Measurements from ENCODE around the gene VRK2. TPM values are rescaled to one million over a fixed set of nuclear protein-coding genes. Genes with fewer than 3 reads are reported as not detected.

The VRK2 gene
- total RNA-seq, 1 experiment from 2014 or later: 27.6 TPM

- ChIA-PET POLR2A (ENCODE audit: unreplicated experiment) (interaction anchor here (0.5 kb wide), 1 partner anchor 293 kb away, joined by 3 read pairs; no protein-coding TSS in a partner anchor), CTCF (no interaction called here)
- no peak overlapping the region for H2AFZ ChIP-seq (ENCODE audit: low read length)
- no peaks in the 10 kb centered on the region for H4K20me1 ChIP-seq (ENCODE audit: low read length)
- H3K79me2 ChIP-seq (ENCODE audit: low read length): peaks cover 21% of the 10 kb centered on the region
- H3K9me3 ChIP-seq (ENCODE audit: low read length): no peaks in the 10 kb centered on the region
- intact Hi-C loops (cut with micrococcal nuclease): no loop called here
- no peak overlapping the region for H3K27ac ChIP-seq (ENCODE audit: low read length)
- H3K36me3 ChIP-seq (ENCODE audit: low read depth, low read length): 0 out of 2 replicates have a peak, but pooled peaks cover 3% of the 10 kb centered on the region
- ATAC-seq (no peak), DNase-seq (no peak)
- no TSS peak for BruUV-seq (replicated peaks)
- no peaks in the 10 kb centered on the region for H3F3A ChIP-seq (ENCODE audit: low read length, unreplicated experiment)
- no peaks in the 10 kb centered on the region for H3K27me3 ChIP-seq (ENCODE audit: low read length)
- H3K9me2 ChIP-seq (replicated peaks; ENCODE audit: low read length): no peaks in the 10 kb centered on the region
- no peak overlapping the region for H3K9ac ChIP-seq (ENCODE audit: low read length)
- H3K4me3 ChIP-seq (ENCODE audit: low read length): no peak overlapping the region
- TF ChIP-seq EZH2phosphoT487 (IDR thresholded peaks at IDR 0.05; ENCODE audit: borderline replicate concordance, low read length) (no peak), EZH2 (IDR thresholded peaks at IDR 0.05; ENCODE audit: low read length, unreplicated experiment) (no peak), CTCF (conservative IDR thresholded peaks at IDR 0.05; ENCODE audit: low read depth, low read length) (no peak)
- peaks cover 6% of the 10 kb centered on the region; the same call in 1 of the 2 replicates for H3K4me1 ChIP-seq (ENCODE audit: insufficient read depth, low read length)
- no peak overlapping the region for H3K4me2 ChIP-seq (ENCODE audit: low read length)
These were observed 75.4 kb downstream of the VRK2 start for GRCh38 chr2:58122040-58122439.

DNA sequence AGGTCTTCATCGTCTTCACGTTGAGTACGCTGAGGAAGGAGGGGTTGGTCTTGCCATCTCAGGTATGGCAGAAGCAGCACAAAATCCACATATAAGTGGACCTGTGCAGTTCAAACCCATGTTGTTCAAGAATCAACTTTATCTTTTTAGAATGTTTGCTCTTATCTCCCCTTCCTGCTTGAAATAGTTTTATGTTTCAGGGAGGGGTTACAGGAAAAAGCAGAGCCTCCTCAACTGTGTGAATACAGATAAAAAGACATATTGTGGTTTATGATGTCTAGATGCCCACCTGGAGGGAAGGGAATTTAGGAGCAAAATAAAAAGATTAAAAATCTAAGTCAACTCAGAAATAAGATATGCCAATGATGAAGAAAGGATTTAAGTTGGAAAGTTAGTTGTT is 75.9 kb downstream of the VRK2 start:
- no peak overlapping the region for H3K9ac ChIP-seq (ENCODE audit: low read length)
- H3K36me3 ChIP-seq (ENCODE audit: low read depth, low read length): 0 out of 2 replicates have a peak, but pooled peaks cover 3% of the 10 kb centered on the region
- H3K27ac ChIP-seq (ENCODE audit: low read length): no peak overlapping the region
- no peaks in the 10 kb centered on the region for H4K20me1 ChIP-seq (ENCODE audit: low read length)
- no peaks in the 10 kb centered on the region for H3K27me3 ChIP-seq (ENCODE audit: low read length)
- DNase-seq: no peak
- BruUV-seq (replicated peaks): no TSS peak
- no peaks in the 10 kb centered on the region for H3K9me2 ChIP-seq (replicated peaks; ENCODE audit: low read length)
- H3F3A ChIP-seq (ENCODE audit: low read length, unreplicated experiment): no peaks in the 10 kb centered on the region
- H3K4me2 ChIP-seq (ENCODE audit: low read length): no peak overlapping the region
- intact Hi-C loops (cut with micrococcal nuclease): no loop called here
- ChIA-PET POLR2A (ENCODE audit: unreplicated experiment) (no interaction called here), CTCF (no interaction called here)
- H3K4me1 ChIP-seq (ENCODE audit: insufficient read depth, low read length): peaks cover 6% of the 10 kb centered on the region; the same call in 1 of the 2 replicates
- no peak overlapping the region for H3K4me3 ChIP-seq (ENCODE audit: low read length)
- H2AFZ ChIP-seq (ENCODE audit: low read length): no peak overlapping the region
- no peak for TF ChIP-seq CTCF (conservative IDR thresholded peaks at IDR 0.05; ENCODE audit: low read depth, low read length)
- no peak for TF ChIP-seq EZH2phosphoT487 (IDR thresholded peaks at IDR 0.05; ENCODE audit: borderline replicate concordance, low read length)
- no peak for TF ChIP-seq EZH2 (IDR thresholded peaks at IDR 0.05; ENCODE audit: low read length, unreplicated experiment)
- no peak for ATAC-seq
- peaks cover 17% of the 10 kb centered on the region for H3K79me2 ChIP-seq (ENCODE audit: low read length)
- no peaks in the 10 kb centered on the region for H3K9me3 ChIP-seq (ENCODE audit: low read length)

DNA sequence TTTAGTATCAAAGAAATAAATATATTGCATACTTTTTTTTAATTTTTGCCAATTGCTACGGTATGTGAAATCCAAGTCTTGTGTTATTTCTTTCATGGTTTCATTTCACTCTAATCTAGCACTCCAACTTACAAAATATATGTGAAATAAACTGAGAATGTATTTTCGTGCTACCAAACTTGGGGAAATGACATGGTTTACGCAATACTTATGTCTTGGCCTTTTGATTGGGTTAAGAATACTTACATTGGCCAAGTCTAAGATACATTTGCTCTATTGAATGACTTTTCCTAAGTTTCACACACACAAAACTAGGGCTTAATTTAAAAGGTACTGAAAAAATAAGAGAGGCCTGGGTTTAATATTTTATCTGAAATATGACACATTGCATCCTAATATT is 80.5 kb downstream of the VRK2 start:
- Histone ChIP-seq H3K9me2 (replicated peaks; ENCODE audit: low read length) (no peaks in the 10 kb centered on the region), H3K4me2 (ENCODE audit: low read length) (no peak overlapping the region), H3F3A (ENCODE audit: low read length, unreplicated experiment) (no peaks in the 10 kb centered on the region), H3K4me3 (ENCODE audit: low read length) (no peak overlapping the region), H4K20me1 (ENCODE audit: low read length) (no peaks in the 10 kb centered on the region), H3K4me1 (ENCODE audit: insufficient read depth, low read length) (no peaks in the 10 kb centered on the region), H3K9me3 (ENCODE audit: low read length) (no peaks in the 10 kb centered on the region), H3K36me3 (ENCODE audit: low read depth, low read length) (0 out of 2 replicates have a peak, but pooled peaks cover 3% of the 10 kb centered on the region), H3K27ac (ENCODE audit: low read length) (no peak overlapping the region), H3K9ac (ENCODE audit: low read length) (no peak overlapping the region), H3K79me2 (ENCODE audit: low read length) (no peaks in the 10 kb centered on the region), H3K27me3 (ENCODE audit: low read length) (no peaks in the 10 kb centered on the region), H2AFZ (ENCODE audit: low read length) (no peak overlapping the region)
- CTCF ChIA-PET: no interaction called here
- POLR2A ChIA-PET (ENCODE audit: unreplicated experiment): no interaction called here
- intact Hi-C loops (cut with micrococcal nuclease): no loop called here
- ATAC-seq (no peak), DNase-seq (no peak)
- TF ChIP-seq EZH2 (IDR thresholded peaks at IDR 0.05; ENCODE audit: low read length, unreplicated experiment): no peak
- no peak for TF ChIP-seq EZH2phosphoT487 (IDR thresholded peaks at IDR 0.05; ENCODE audit: borderline replicate concordance, low read length)
- no peak for TF ChIP-seq CTCF (conservative IDR thresholded peaks at IDR 0.05; ENCODE audit: low read depth, low read length)
- BruUV-seq (replicated peaks): no TSS peak
